ENCODE results near the gene ARVCF. TPM values are rescaled to one million over a fixed set of nuclear protein-coding genes. Genes with fewer than 3 reads are reported as not detected.

The ARVCF gene
- total RNA-seq, 2 experiments from 2014 or later: 1.5 to 1.6 TPM

DNA sequence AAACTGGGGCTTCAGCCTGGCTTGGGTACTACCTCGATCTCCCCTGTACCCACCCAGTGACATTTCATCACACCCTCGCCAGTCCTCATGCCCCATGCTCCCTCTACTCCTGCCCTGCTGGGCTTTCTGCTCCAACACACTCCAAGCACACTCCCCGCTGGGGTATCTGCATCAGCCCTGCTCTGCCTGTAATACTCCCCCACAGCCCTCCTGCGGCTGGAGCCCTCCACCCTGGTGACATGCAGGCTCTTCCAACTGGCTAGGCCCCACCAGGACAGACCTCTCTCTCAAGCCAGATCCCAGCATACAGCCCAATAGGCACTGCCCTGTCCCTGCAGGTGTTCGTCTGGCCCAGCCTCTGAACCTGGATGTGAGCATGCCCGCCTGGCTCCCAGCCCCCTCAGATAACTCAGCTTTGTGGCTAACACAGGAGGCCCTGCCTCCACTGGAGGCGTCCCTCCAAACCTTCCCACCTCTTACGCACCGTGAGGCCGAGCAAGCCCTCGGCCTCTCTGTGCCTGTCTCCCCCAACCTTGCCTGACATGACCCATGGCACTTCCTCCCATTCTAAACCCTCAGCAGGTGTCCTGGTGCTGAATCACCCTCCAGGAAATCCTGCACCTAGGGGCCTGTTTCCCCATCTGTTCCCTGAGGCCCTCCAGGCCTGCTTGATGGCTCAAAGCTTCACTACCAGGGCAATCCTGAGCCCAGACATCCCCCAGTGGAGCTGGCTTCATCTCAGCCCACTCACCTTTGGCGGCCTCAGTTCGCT is 41.5 kb downstream of the ARVCF start:
- H3K9me3 Mint-ChIP-seq: no peaks in the 10 kb centered on the region
- H3K27ac Mint-ChIP-seq: peak overlapping the region; percentile 68
- H3K4me3 Mint-ChIP-seq: no peak overlapping the region
- peaks cover 7% of the 10 kb centered on the region for H3K4me1 Mint-ChIP-seq
- H3K36me3 Mint-ChIP-seq: no peaks in the 10 kb centered on the region
- POLR2A ChIA-PET: interaction anchor here (0.7 kb wide), 1 partner anchor 37 kb away, joined by 3 read pairs; no protein-coding TSS in a partner anchor
- H3K27me3 Mint-ChIP-seq: no peaks in the 10 kb centered on the region
- ATAC-seq (ENCODE audit: low read depth): no peak
- DNase-seq: no peak

DNA sequence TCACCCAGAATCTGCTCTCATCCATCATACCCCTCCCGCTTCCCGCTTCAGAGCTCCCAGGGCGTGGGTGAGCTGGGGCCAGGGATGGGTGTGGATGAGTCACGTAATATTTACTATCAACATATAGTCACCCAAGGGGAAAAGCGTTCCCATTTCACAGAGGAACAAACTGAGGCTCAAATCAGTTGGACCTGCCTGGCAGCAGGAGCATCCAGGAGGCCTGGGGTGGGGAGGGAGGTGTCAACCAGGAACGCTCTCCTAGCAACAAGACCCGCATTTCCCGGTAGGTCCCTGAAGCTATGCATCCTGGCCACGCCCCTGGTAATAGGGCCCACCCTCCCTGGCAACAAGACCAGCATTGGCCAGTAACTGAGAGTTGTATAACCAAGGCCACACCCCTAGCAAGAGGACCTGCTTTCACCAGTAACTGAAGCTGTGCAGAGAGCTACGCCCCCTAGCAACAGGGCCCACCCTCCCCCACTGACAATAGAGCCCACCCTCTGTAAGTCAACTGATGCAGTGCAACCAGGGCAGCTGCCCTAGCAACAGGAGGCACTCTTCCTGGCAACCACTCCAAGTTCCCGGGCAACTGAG is 42.3 kb downstream of the ARVCF start:
- DNase-seq: no peak
- no peaks in the 10 kb centered on the region for H3K9me3 Mint-ChIP-seq
- peaks cover 7% of the 10 kb centered on the region for H3K4me1 Mint-ChIP-seq
- H3K27ac Mint-ChIP-seq: no peak overlapping the region
- H3K27me3 Mint-ChIP-seq: no peaks in the 10 kb centered on the region
- ATAC-seq (ENCODE audit: low read depth): peak; percentile 30
- no peak overlapping the region for H3K4me3 Mint-ChIP-seq
- H3K36me3 Mint-ChIP-seq: no peaks in the 10 kb centered on the region
- POLR2A ChIA-PET: interaction anchor here (0.7 kb wide), 1 partner anchor 38 kb away, joined by 3 read pairs; no protein-coding TSS in a partner anchor

DNA sequence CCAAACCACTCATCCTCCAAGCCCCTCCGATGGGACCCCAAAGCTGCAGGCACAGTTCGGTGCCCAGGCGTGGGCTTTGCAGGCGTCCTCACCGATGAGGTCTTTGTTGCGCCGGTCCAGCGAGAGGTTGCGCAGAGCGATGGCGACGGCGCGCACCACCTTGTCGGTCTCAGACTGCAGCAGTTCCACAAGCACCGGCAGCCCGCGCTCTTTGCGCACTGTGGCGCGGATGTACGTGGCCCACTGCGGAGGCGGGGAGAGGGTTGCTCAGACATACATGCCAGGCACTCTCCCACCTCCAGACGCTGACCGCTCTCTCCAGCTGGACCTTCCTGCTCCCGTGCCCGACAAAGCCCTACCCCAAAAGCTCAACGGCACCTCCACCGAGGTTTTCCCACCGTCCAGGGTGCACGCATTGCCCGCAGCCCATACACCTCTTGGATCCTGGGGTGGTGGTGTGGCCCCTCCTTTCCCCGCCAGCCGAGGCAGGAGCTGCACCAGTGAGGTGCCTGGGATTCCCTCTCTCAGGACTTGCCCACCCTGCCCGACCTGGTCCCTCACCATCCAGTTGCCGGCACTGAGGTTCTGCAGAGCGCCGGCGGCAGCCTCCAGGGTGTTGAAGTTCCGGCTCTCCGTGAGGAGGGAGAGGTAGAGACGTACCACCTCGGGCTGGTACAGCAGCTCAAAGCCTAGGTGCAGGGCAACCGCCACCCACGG is 42.9 kb downstream of the ARVCF start:
- DNase-seq: no peak
- no peak overlapping the region for H3K4me3 Mint-ChIP-seq
- H3K9me3 Mint-ChIP-seq: no peaks in the 10 kb centered on the region
- no peaks in the 10 kb centered on the region for H3K27me3 Mint-ChIP-seq
- H3K36me3 Mint-ChIP-seq: no peaks in the 10 kb centered on the region
- ATAC-seq (ENCODE audit: low read depth): no peak
- POLR2A ChIA-PET: interaction anchor here (0.7 kb wide), 1 partner anchor 39 kb away, joined by 3 read pairs; no protein-coding TSS in a partner anchor
- H3K4me1 Mint-ChIP-seq: peaks cover 7% of the 10 kb centered on the region
- no peak overlapping the region for H3K27ac Mint-ChIP-seq

DNA sequence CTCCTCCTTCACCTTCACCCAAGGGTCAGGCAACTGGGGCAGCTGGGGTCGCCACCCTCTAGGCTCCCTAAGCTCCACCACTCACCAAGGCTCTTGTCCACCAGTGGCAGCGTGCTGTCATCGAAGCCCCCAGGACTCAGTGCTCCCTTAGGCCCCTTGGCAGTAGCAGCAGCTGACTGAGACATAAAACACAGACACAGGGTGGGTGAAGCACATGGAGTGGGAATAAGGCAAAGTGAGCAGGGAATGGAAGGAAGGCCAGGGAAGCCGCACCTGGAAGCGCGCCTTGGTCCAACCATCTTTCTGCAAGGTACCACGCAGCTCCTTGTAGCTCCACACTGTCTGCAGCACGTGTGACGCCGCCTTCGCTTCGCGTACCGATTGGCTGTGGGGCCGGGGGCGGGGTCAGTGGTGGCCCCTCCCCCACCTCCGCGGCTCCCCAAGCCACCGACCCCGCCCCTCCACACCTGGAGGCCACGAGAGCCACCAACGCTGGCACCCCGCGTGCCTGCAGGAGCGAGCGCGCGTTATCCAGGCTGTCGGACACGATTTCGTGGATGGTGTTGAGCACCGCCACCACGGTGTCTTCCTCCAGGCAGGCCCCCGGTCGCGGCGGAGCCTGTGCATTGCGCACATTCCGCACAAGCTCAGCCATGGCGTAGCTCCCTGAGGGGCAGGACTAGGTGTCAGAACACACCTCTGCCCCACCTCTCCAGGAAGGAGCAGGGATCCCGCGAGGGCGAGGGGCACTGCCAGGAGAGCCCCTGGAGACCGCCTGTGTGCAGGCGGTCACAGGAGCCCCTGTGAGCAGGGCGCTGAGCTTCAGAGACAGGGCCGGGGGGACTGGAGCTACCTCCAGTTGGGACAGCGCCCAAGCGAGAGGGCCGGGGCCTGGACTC is 43.7 kb downstream of the ARVCF start:
- Mint-ChIP-seq H3K4me3 (no peak overlapping the region), H3K36me3 (no peaks in the 10 kb centered on the region), H3K4me1 (peaks cover 7% of the 10 kb centered on the region), H3K27ac (no peak overlapping the region), H3K27me3 (no peaks in the 10 kb centered on the region), H3K9me3 (no peaks in the 10 kb centered on the region)
- no peak for DNase-seq
- ATAC-seq (ENCODE audit: low read depth): no peak
- POLR2A ChIA-PET: interaction anchor here (2.9 kb wide), 1 partner anchor 40 kb away, joined by 8 read pairs; no protein-coding TSS in a partner anchor

DNA sequence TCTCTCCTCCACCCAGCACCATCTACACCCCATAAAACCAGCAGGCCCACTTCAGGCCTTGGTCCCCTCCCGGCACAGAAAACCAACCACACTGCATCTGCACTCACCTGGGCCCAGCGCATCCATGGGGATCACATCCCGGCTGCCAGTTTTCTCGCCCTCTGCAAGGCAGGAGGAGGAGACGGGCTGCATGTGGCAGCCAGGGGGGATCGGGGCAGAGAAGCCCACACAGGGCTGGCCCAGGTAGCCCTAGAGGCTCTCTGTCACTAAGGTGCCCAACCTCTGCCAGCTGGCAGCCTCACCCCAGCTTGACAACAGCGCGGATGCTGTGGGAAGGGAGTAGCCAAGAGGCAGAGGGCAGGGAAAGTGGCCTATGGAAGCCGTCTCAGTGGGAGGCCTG is 44.4 kb downstream of the ARVCF start:
- Mint-ChIP-seq H3K4me1 (peaks cover 7% of the 10 kb centered on the region), H3K27ac (no peak overlapping the region), H3K9me3 (no peaks in the 10 kb centered on the region), H3K27me3 (no peaks in the 10 kb centered on the region), H3K36me3 (peaks cover 2% of the 10 kb centered on the region), H3K4me3 (no peak overlapping the region)
- ATAC-seq (ENCODE audit: low read depth) (no peak), DNase-seq (no peak)
- POLR2A ChIA-PET: interaction anchor here (2.9 kb wide), 1 partner anchor 41 kb away, joined by 8 read pairs; no protein-coding TSS in a partner anchor

DNA sequence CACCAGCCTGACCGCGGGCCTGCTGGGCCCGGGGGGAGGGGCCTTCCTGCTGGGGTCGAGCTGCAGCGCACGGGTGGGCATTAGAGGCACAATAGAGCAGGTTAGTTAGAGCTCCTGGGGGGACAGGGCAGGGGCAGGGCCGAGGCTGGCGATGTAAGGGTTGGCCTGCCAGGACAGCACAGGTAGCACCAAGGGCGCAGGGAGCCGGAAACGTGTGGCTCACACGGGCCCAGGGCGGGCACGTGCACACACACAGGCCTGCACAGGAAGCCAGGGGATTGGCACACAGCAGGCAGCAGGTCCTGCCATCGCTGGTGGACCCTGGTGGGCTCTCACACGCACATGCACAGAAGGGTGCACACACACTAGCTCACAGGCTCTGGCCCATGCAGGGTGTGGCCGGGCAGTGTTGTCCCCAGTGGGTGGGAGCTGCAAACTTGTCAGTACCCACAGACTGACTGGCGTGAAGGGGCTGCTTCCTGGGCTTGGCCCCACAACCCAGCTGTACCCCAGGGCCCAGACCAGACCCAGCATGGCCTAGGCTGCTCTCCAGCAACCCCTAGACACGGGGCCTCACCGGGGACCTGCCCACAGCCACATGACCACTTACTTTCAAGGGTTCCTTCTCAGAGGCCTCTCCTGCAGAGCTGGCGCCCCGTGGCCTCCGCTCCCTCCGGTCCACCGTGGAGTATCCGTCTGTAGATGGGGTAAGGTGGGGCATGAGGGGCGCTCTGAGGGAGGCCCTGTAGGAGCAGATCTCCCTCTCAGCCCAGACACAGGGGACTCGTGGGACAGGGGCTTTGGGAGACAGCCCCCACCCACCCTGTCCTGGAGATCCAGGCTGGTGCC is 45.1 kb downstream of the ARVCF start:
- H3K4me3 Mint-ChIP-seq: no peak overlapping the region
- peaks cover 2% of the 10 kb centered on the region for H3K36me3 Mint-ChIP-seq
- no peak overlapping the region for H3K27ac Mint-ChIP-seq
- POLR2A ChIA-PET: interaction anchor here (0.6 to 2.9 kb wide), 3 partner anchors 41 to 158 kb away, joined by 3 to 8 read pairs (median 3); no protein-coding TSS in a partner anchor
- H3K9me3 Mint-ChIP-seq: no peaks in the 10 kb centered on the region
- peaks cover 7% of the 10 kb centered on the region for H3K4me1 Mint-ChIP-seq
- DNase-seq: no peak
- H3K27me3 Mint-ChIP-seq: no peaks in the 10 kb centered on the region
- ATAC-seq (ENCODE audit: low read depth): no peak

DNA sequence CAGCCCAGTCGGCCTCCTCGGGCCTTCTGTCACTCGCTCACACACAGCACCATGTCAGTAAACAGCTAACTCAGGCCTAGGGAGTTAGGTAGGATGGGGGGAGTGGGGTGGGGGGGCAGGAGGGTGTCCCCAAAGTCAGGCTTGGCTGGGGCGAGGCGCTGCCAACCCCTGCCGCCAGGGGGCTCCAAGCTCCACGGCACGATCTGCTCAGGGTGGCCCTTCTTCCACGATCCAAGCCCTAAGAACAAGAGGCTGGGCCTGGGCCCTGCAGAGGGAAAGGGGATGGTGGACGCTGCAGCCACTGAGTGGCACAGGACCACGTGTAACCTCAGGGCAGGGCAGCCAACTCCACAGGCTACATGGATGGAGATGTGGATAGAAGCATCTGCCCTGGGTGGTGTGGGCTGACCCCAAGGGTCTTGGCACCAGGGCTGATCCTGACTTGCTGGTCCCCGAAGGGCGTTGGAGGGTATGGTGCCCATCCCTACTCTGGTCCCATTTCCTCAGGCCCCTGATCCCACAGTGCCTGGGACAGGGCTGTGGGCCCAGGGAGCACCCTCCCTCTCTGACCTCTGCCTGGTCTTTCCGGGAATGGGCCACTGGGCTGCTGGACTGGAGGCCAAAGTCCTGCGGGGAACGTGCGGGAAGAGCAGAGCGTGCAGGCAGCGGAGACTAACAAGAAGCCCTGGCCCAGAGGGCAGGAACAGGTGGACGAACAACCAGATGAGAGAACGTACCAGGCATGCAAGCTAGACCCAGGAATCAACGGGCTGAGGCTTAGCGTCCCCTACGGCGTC is 45.9 kb downstream of the ARVCF start:
- ATAC-seq (ENCODE audit: low read depth): peak; percentile 71
- Mint-ChIP-seq H3K36me3 (peaks cover 2% of the 10 kb centered on the region), H3K4me1 (peaks cover 7% of the 10 kb centered on the region), H3K27me3 (no peaks in the 10 kb centered on the region), H3K27ac (no peak overlapping the region), H3K9me3 (no peaks in the 10 kb centered on the region), H3K4me3 (no peak overlapping the region)
- POLR2A ChIA-PET: interaction anchor here (1.2 to 2.9 kb wide), 3 partner anchors 42 to 159 kb away, joined by 3 to 8 read pairs (median 4); no protein-coding TSS in a partner anchor
- DNase-seq: peak; percentile 88

DNA sequence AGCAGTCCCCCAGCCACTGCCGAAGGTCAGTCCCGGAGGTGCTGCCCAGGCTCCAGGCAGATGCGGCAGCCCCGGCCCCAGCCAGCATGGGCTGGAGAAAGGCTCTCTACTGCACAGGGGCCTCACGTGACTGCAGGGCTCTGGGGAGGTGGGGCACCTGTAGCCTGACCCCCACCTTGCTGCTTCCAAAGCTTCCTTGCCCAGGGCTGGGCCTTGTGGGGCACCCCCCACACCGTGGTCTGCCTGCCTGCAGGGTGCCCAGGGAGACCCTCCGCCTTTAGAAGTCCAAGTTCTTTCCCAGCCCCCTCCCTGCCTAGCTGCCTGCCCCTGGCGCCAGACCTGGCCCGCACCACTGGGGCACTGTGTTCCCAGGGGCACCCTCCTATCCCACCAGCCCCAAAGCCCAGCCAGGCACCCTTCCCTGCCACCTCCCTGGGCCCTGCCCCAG is 46.6 kb downstream of the ARVCF start:
- H3K27ac Mint-ChIP-seq: no peak overlapping the region
- DNase-seq: no peak
- H3K9me3 Mint-ChIP-seq: no peaks in the 10 kb centered on the region
- H3K36me3 Mint-ChIP-seq: peaks cover 2% of the 10 kb centered on the region
- peaks cover 3% of the 10 kb centered on the region for H3K4me1 Mint-ChIP-seq
- no peak overlapping the region for H3K4me3 Mint-ChIP-seq
- POLR2A ChIA-PET: interaction anchor here (1.2 to 2.9 kb wide), 3 partner anchors 43 to 159 kb away, joined by 3 to 8 read pairs (median 4); no protein-coding TSS in a partner anchor
- ATAC-seq (ENCODE audit: low read depth): no peak
- no peaks in the 10 kb centered on the region for H3K27me3 Mint-ChIP-seq

DNA sequence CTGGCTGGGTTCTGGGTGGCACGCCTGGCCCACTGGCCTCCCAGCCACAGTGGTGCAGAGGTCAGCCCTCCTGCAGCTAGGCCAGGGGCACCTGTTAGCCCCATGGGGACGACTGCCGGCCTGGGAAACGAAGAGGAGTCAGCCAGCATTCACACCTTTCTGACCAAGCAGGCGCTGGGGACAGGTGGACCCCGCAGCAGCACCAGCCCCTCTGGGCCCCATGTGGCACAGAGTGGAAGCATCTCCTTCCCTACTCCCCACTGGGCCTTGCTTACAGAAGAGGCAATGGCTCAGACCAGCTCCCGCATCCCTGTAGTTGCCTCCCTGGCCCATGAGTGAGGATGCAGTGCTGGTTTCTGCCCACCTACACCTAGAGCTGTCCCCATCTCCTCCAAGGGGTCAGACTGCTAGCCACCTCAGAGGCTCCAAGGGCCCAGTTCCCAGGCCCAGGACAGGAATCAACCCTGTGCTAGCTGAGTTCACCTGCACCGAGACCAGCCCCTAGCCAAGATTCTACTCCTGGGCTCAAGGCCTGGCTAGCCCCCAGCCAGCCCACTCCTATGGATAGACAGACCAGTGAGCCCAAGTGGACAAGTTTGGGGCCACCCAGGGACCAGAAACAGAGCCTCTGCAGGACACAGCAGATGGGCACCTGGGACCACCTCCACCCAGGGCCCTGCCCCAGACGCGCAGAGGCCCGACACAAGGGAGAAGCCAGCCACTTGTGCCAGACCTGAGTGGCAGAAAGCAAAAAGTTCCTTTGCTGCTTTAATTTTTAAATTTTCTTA is 47.3 kb downstream of the ARVCF start:
- Mint-ChIP-seq H3K9me3 (no peaks in the 10 kb centered on the region), H3K4me1 (peaks cover 2% of the 10 kb centered on the region), H3K27me3 (no peaks in the 10 kb centered on the region), H3K4me3 (no peak overlapping the region), H3K36me3 (peaks cover 2% of the 10 kb centered on the region), H3K27ac (no peak overlapping the region)
- POLR2A ChIA-PET: interaction anchor here (1.6 kb wide), 1 partner anchor 160 kb away, joined by 4 read pairs; no protein-coding TSS in a partner anchor
- ATAC-seq (ENCODE audit: low read depth) (no peak), DNase-seq (no peak)

DNA sequence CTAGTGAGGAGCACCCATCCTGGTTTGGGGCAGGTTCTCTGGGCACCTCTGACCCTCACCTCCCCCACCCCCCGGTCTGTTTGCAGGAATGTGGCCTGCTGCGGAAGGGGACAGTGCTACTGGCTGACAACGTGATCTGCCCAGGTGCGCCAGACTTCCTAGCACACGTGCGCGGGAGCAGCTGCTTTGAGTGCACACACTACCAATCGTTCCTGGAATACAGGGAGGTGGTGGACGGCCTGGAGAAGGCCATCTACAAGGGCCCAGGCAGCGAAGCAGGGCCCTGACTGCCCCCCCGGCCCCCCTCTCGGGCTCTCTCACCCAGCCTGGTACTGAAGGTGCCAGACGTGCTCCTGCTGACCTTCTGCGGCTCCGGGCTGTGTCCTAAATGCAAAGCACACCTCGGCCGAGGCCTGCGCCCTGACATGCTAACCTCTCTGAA is 48.2 kb downstream of the ARVCF start:
- POLR2A ChIA-PET: no interaction called here
- Mint-ChIP-seq H3K27me3 (no peaks in the 10 kb centered on the region), H3K27ac (no peak overlapping the region), H3K4me3 (no peak overlapping the region), H3K9me3 (no peaks in the 10 kb centered on the region), H3K36me3 (peaks cover 2% of the 10 kb centered on the region), H3K4me1 (peaks cover 2% of the 10 kb centered on the region)
- ATAC-seq (ENCODE audit: low read depth) (no peak), DNase-seq (no peak)

Data from activated naive CD8-positive, alpha-beta T cell treated with anti-CD3 and anti-CD28 coated beads, Interleukin-2, amount 10 ng/mL, durations not matched to agents 7 days and 5 days (primary cell).